KMS-11 (cell line): ENCODE measurements around the gene HIKESHI.

Source experiments
- H2AFZ ChIP-seq: fragments of 200-600 bp; sonication (generic); 2 replicates; pipeline ENCODE4 v1.6.1; 2016; ENCODE audit warnings: antibody characterized with exemption, mixed run types, low read depth
- H3K27ac ChIP-seq: fragments of 200-600 bp; sonication (generic); 2 replicates; pipeline ENCODE4 v1.6.1; 2016; ENCODE audit warnings: mild to moderate bottlenecking, mixed run types
- H3K27me3 ChIP-seq: fragments of 200-600 bp; sonication (generic); 2 replicates; pipeline ENCODE4 v1.6.1; 2017; ENCODE audit warnings: mild to moderate bottlenecking, low read depth, mixed run types, moderate library complexity; ENCODE audit not compliant: insufficient read depth
- H3K36me3 ChIP-seq: fragments of 200-600 bp; sonication (generic); 2 replicates; pipeline ENCODE4 v1.6.1; 2017; ENCODE audit warnings: mild to moderate bottlenecking, mixed run types; ENCODE audit not compliant: insufficient read depth
- H3K4me1 ChIP-seq: fragments of 200-600 bp; sonication (generic); 2 replicates; pipeline ENCODE4 v1.6.1; 2016; ENCODE audit warnings: mild to moderate bottlenecking, low read depth, mixed run types; ENCODE audit not compliant: poor library complexity, severe bottlenecking
- H3K4me2 ChIP-seq: fragments of 200-600 bp; sonication (generic); 2 replicates; pipeline ENCODE4 v1.7.0; 2016; ENCODE audit warnings: mild to moderate bottlenecking, mixed run types
- H3K4me3 ChIP-seq: fragments of 200-600 bp; sonication (generic); IDR thresholded peaks from 2 replicates; pipeline ENCODE4 v1.6.1; 2017; ENCODE audit warnings: low read depth, low read length, mixed read lengths; ENCODE audit not compliant: insufficient read depth
- H3K79me2 ChIP-seq: fragments of 200-600 bp; sonication (generic); 2 replicates; pipeline ENCODE4 v1.6.1; 2016; ENCODE audit warnings: low read depth, mixed run types; ENCODE audit not compliant: insufficient read depth
- H3K9ac ChIP-seq: fragments of 200-600 bp; sonication (generic); 2 replicates; pipeline ENCODE4 v1.6.1; 2016; ENCODE audit warnings: mild to moderate bottlenecking, mixed run types
- H4K20me1 ChIP-seq: fragments of 200-600 bp; sonication (generic); 2 replicates; pipeline ENCODE4 v1.6.1; 2016; ENCODE audit warnings: mild to moderate bottlenecking, mixed run types; ENCODE audit not compliant: insufficient read depth
- CTCF ChIP-seq: fragments of 200-600 bp; sonication (generic); conservative IDR thresholded peaks from 2 replicates; pipeline ENCODE4 v1.6.1; 2017; ENCODE audit warnings: low read depth, mild to moderate bottlenecking, antibody characterized with exemption, low read length, moderate library complexity, mixed read lengths

Gene HIKESHI

GRCh38 chr11:86383041-86383955, 81.3 kb downstream of the HIKESHI start:
- Histone ChIP-seq H3K4me1 (no peaks in the 10 kb centered on the region), H4K20me1 (no peaks in the 10 kb centered on the region), H3K4me3 (no peak overlapping the region), H3K79me2 (no peaks in the 10 kb centered on the region), H3K36me3 (no peaks in the 10 kb centered on the region), H3K4me2 (no peak overlapping the region), H3K27me3 (no peaks in the 10 kb centered on the region), H3K9ac (no peak overlapping the region), H3K27ac (no peak overlapping the region), H2AFZ (no peak overlapping the region)
- TF ChIP-seq CTCF, result no peak

GRCh38 chr11:86386283-86386682, 84.2 kb downstream of the HIKESHI start:
- no peak for TF ChIP-seq CTCF
- H3K27me3 ChIP-seq, result no peaks in the 10 kb centered on the region
- no peaks in the 10 kb centered on the region for H3K4me1 ChIP-seq

GRCh38 chr11:86386746-86387145, 84.7 kb downstream of the HIKESHI start:
- H3K27me3 ChIP-seq, result no peaks in the 10 kb centered on the region
- no peak overlapping the region for H3K27ac ChIP-seq
- H3K4me3 ChIP-seq, result no peak overlapping the region
- H2AFZ ChIP-seq, result no peak overlapping the region
- H3K36me3 ChIP-seq, result no peaks in the 10 kb centered on the region
- no peak for TF ChIP-seq CTCF
- H4K20me1 ChIP-seq, result no peaks in the 10 kb centered on the region
- no peaks in the 10 kb centered on the region for H3K4me1 ChIP-seq
- no peak overlapping the region for H3K9ac ChIP-seq
- H3K79me2 ChIP-seq, result no peaks in the 10 kb centered on the region
- H3K4me2 ChIP-seq, result no peak overlapping the region

More at GRCh38 chr11:86386283-86386682, 84.2 kb downstream of the HIKESHI start:
- Histone ChIP-seq H3K9ac (no peak overlapping the region), H3K4me3 (no peak overlapping the region), H3K27ac (no peak overlapping the region), H3K79me2 (no peaks in the 10 kb centered on the region), H3K36me3 (no peaks in the 10 kb centered on the region), H3K4me2 (no peak overlapping the region), H4K20me1 (no peaks in the 10 kb centered on the region), H2AFZ (no peak overlapping the region)

GRCh38 chr11:86388198-86388597, 86.2 kb downstream of the HIKESHI start:
- TF ChIP-seq CTCF, result no peak
- H3K27me3 ChIP-seq, result no peaks in the 10 kb centered on the region
- H4K20me1 ChIP-seq, result no peaks in the 10 kb centered on the region
- H3K4me3 ChIP-seq, result no peak overlapping the region
- no peaks in the 10 kb centered on the region for H3K36me3 ChIP-seq
- no peak overlapping the region for H2AFZ ChIP-seq
- no peaks in the 10 kb centered on the region for H3K79me2 ChIP-seq
- H3K4me1 ChIP-seq, result no peaks in the 10 kb centered on the region
- H3K4me2 ChIP-seq, result no peak overlapping the region
- H3K27ac ChIP-seq, result no peak overlapping the region
- no peak overlapping the region for H3K9ac ChIP-seq
